ENCODE data around the gene JAK2. TPM values are rescaled to one million over a fixed set of nuclear protein-coding genes. Genes with fewer than 3 reads are reported as not detected.

Gene JAK2
- total RNA-seq, 1 experiment from 2014 or later: 1.4 TPM

GRCh38 chr9:4987961-4988421, 2.9 kb downstream of the JAK2 start:
- H3K36me3 Mint-ChIP-seq (ENCODE audit: insufficient read depth, unreplicated experiment): peaks cover 9% of the 10 kb centered on the region
- DNase-seq: peak; percentile 46 to 70
- H3K9me3 Mint-ChIP-seq (ENCODE audit: unreplicated experiment): no peaks in the 10 kb centered on the region
- ChIA-PET POLR2A (no interaction called here), CTCF (interaction anchor here (1.0 kb wide), 1 partner anchor 45 kb away, joined by 3 read pairs; no protein-coding TSS in a partner anchor)
- no TSS peak for BruUV-seq (replicated peaks)
- peaks cover 15% of the 10 kb centered on the region for H3K4me1 Mint-ChIP-seq (ENCODE audit: low read depth, unreplicated experiment)
- intact Hi-C loops (cut with micrococcal nuclease; ENCODE audit: unreplicated experiment): loop anchor here (1.0 to 10.0 kb wide), 6 partner anchors 151 to 607 kb away; partner anchors contain the start of genes PLPP6 and SPATA6L
- H3K4me3 ChIP-seq (ENCODE audit: low read depth, low read length): no peak overlapping the region
- no peaks in the 10 kb centered on the region for H3K36me3 ChIP-seq (ENCODE audit: control insufficient read depth, insufficient read depth, low read length)
- H3K4me3 Mint-ChIP-seq (ENCODE audit: unreplicated experiment): no peak overlapping the region
- peaks cover 3% of the 10 kb centered on the region; the same call in 1 of the 2 replicates for H3K4me1 ChIP-seq
- H3K9me3 ChIP-seq: no peaks in the 10 kb centered on the region
- H3K27me3 ChIP-seq (replicated peaks; ENCODE audit: control insufficient read depth, insufficient read depth, low read length): no peaks in the 10 kb centered on the region
- H3K27me3 Mint-ChIP-seq (ENCODE audit: insufficient read depth, unreplicated experiment): no peaks in the 10 kb centered on the region
- TF ChIP-seq, protein P1, sequence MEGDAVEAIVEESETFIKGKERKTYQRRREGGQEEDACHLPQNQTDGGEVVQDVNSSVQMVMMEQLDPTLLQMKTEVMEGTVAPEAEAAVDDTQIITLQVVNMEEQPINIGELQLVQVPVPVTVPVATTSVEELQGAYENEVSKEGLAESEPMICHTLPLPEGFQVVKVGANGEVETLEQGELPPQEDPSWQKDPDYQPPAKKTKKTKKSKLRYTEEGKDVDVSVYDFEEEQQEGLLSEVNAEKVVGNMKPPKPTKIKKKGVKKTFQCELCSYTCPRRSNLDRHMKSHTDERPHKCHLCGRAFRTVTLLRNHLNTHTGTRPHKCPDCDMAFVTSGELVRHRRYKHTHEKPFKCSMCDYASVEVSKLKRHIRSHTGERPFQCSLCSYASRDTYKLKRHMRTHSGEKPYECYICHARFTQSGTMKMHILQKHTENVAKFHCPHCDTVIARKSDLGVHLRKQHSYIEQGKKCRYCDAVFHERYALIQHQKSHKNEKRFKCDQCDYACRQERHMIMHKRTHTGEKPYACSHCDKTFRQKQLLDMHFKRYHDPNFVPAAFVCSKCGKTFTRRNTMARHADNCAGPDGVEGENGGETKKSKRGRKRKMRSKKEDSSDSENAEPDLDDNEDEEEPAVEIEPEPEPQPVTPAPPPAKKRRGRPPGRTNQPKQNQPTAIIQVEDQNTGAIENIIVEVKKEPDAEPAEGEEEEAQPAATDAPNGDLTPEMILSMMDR (IDR thresholded peaks at IDR 0.05; ENCODE audit: insufficient read depth in 1 of 2, low read depth in 1 of 2, low read length in 1 of 2, severe bottlenecking in 1 of 2, unreplicated experiment in 1 of 2): peak; percentile 50 to 55
- no peak overlapping the region for H3K27ac Mint-ChIP-seq (ENCODE audit: unreplicated experiment)

DNA sequence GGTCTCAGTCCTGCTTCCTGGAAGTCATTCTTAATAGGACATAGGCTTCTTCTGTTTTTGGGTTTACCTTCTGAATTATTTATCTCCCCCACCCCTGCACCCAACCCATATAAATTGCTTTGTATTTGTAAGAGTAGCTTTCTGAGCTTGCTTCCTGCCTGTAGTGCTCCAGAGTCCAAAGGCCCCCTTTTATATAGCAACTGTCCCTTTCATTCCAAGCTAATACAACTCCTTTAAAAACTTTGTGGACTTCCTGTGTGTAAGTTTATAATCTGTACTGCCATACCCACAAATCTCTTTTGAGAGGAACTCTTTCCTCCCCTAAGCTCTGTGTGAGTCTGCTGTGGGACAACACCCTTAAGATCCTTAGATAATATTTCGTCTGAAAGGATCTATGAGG, 7.8 kb downstream of the JAK2 start:
- POLR2A ChIA-PET: no interaction called here
- no peaks in the 10 kb centered on the region for H3K4me1 Mint-ChIP-seq (ENCODE audit: low read depth, unreplicated experiment)
- no peaks in the 10 kb centered on the region for H3K36me3 ChIP-seq (ENCODE audit: control insufficient read depth, insufficient read depth, low read length)
- no peak overlapping the region for H3K4me3 ChIP-seq (ENCODE audit: low read depth, low read length)
- H3K36me3 Mint-ChIP-seq (ENCODE audit: insufficient read depth, unreplicated experiment): no peaks in the 10 kb centered on the region
- no peak overlapping the region for H3K4me3 Mint-ChIP-seq (ENCODE audit: unreplicated experiment)
- no TSS peak for BruUV-seq (replicated peaks)
- CTCF ChIA-PET: no interaction called here
- H3K27ac Mint-ChIP-seq (ENCODE audit: unreplicated experiment): no peak overlapping the region
- no peaks in the 10 kb centered on the region for H3K9me3 ChIP-seq
- H3K4me1 ChIP-seq: no peaks in the 10 kb centered on the region
- no peaks in the 10 kb centered on the region for H3K27me3 ChIP-seq (replicated peaks; ENCODE audit: control insufficient read depth, insufficient read depth, low read length)
- DNase-seq: no peak
- H3K9me3 Mint-ChIP-seq (ENCODE audit: unreplicated experiment): no peaks in the 10 kb centered on the region
- no peaks in the 10 kb centered on the region for H3K27me3 Mint-ChIP-seq (ENCODE audit: insufficient read depth, unreplicated experiment)
- intact Hi-C loops (cut with micrococcal nuclease; ENCODE audit: unreplicated experiment): no loop called here
- TF ChIP-seq, protein P1 (IDR thresholded peaks at IDR 0.05; ENCODE audit: insufficient read depth in 1 of 2, low read depth in 1 of 2, low read length in 1 of 2, severe bottlenecking in 1 of 2, unreplicated experiment in 1 of 2): no peak

GRCh38 chr9:4994166-4994890, 9.3 kb downstream of the JAK2 start:
- DNase-seq: no peak
- no peaks in the 10 kb centered on the region for H3K4me1 Mint-ChIP-seq (ENCODE audit: low read depth, unreplicated experiment)
- BruUV-seq (replicated peaks): no TSS peak
- TF ChIP-seq, protein P1 (IDR thresholded peaks at IDR 0.05; ENCODE audit: insufficient read depth in 1 of 2, low read depth in 1 of 2, low read length in 1 of 2, severe bottlenecking in 1 of 2, unreplicated experiment in 1 of 2): no peak
- H3K4me3 Mint-ChIP-seq (ENCODE audit: unreplicated experiment): no peak overlapping the region
- H3K36me3 Mint-ChIP-seq (ENCODE audit: insufficient read depth, unreplicated experiment): no peaks in the 10 kb centered on the region
- no peaks in the 10 kb centered on the region for H3K9me3 Mint-ChIP-seq (ENCODE audit: unreplicated experiment)
- H3K4me1 ChIP-seq: no peaks in the 10 kb centered on the region
- no peak overlapping the region for H3K27ac Mint-ChIP-seq (ENCODE audit: unreplicated experiment)
- H3K27me3 ChIP-seq (replicated peaks; ENCODE audit: control insufficient read depth, insufficient read depth, low read length): no peaks in the 10 kb centered on the region
- H3K27me3 Mint-ChIP-seq (ENCODE audit: insufficient read depth, unreplicated experiment): no peaks in the 10 kb centered on the region
- CTCF ChIA-PET: no interaction called here
- H3K4me3 ChIP-seq (ENCODE audit: low read depth, low read length): no peak overlapping the region
- intact Hi-C loops (cut with micrococcal nuclease; ENCODE audit: unreplicated experiment): no loop called here
- H3K36me3 ChIP-seq (ENCODE audit: control insufficient read depth, insufficient read depth, low read length): no peaks in the 10 kb centered on the region
- POLR2A ChIA-PET: no interaction called here
- H3K9me3 ChIP-seq: no peaks in the 10 kb centered on the region

All from Caco-2 (cell line).